Measurements from ENCODE around the gene NR5A2.

Gene NR5A2

GRCh38 chr1:200036619-200037270 lies 9.2 kb downstream of the NR5A2 start:
- no peak for DNase-seq

DNA sequence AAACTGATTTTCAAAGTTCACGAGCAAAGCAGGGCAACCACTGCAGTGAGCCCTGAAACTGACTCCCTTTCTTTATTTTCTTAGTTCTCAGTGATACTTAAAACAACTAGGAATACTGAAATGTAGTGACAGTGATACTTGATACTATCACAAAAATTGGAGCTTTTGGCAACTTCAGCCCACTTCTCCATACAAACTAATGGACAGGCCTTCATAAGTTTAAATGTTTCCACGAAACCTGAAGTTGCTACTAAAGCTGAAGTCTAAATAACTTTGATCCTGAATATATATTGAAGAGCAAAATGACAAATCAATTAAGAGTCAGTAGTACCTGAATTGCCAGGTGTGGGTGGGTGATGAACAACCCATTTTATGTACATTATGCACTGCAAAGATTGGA lies 10.0 kb downstream of the NR5A2 start:
- no peak for DNase-seq

- no peak for DNase-seq
Observed at GRCh38 chr1:200037904-200038303, 10.4 kb downstream of the NR5A2 start.

DNA sequence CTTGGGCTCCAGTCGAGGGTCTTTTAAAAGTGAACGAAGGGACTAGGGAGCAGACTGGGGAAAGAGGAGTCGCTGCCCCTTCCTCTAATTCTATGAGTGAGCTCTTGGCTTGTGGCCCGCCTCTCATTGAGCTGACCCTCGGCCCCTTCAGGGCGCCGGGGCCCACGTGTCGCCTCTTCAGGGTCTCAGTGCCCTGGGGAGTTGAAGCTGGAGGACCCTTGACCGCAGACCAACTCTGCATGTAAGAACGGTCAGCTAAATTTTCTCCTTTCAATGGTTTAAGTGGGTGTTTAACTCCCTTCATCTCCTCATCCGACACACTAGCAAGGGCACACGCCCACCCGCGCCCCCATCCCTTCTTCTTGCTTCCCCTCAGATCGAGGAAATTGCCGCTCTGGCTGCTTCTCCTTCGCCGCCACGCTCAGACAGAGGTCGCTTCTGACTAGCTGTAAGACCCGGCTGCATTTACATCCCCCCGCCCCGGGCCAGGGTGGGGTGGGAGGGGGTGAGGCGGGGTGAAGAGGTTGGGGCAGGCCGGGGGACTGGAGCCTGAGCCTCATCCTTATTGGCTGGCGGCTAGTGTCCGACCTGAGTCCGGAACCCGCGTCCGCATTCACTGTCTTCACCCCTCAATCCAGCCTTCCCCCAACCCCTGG lies 10.9 kb downstream of the NR5A2 start:
- DNase-seq = no peak

GRCh38 chr1:200038981-200039848 lies 11.7 kb downstream of the NR5A2 start:
- no peak for DNase-seq

GRCh38 chr1:200039849-200040474 lies 12.5 kb downstream of the NR5A2 start:
- no peak for DNase-seq

DNA sequence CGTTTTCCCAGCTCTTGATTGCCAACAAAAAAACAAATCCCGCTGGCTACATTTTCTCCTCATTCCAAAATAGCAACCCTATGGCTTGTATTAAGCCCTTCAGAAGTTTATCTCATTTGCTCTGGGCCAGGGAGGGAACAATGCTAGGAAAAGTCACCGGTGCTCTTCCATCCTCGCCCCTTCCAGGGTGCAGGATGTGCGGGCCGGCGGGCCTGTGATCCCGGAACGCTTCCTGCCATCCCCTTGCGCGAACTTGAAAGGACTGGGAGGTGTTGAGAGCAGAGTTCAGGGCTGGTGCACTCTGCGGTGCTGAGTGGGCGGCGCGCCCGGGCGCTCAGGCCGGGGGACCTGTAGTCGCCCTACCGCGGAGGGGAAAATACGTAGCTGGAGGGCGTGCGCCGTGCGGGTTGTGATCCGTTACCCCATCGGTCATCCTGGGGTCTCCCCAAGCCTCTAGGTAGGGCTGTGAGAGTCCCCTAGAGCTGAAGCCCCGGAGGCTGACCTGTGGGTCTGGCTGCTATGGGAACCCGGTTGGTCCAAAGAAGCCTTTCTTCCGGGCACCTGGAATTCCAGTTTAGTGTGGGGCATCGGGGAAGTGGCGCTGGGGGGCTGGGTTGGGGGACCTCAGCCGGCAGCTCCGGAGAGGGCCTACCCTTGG lies 13.1 kb downstream of the NR5A2 start:
- no peak for DNase-seq

GRCh38 chr1:200041337-200042118 lies 14.0 kb downstream of the NR5A2 start:
- DNase-seq = no peak

GRCh38 chr1:200042119-200042551 lies 14.6 kb downstream of the NR5A2 start:
- no peak for DNase-seq

GRCh38 chr1:200042552-200043335 lies 15.2 kb downstream of the NR5A2 start:
- DNase-seq = no peak

DNA sequence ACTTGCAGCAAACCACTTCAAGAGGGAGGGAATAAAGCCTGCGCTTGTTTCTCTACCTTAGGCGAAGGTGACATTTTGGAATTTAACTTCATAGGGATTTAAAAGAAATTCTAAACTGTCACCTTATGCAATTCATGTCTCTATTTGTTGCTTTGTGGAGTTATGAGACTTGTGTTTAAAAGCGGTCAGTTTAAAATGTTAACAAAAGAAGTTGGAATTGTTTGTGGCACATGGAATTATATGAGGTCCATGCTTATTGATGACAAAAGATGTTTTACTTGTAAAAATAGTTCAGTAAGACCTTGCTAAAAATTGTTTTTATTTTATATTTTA lies 15.8 kb downstream of the NR5A2 start:
- DNase-seq = no peak

- DNase-seq = no peak
Observed at GRCh38 chr1:200046115-200046514, 18.6 kb downstream of the NR5A2 start.

DNA sequence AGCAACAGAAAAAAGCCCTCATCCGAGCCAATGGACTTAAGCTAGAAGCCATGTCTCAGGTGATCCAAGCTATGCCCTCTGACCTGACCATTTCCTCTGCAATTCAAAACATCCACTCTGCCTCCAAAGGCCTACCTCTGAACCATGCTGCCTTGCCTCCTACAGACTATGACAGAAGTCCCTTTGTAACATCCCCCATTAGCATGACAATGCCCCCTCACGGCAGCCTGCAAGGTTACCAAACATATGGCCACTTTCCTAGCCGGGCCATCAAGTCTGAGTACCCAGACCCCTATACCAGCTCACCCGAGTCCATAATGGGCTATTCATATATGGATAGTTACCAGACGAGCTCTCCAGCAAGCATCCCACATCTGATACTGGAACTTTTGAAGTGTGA lies 20.7 kb downstream of the NR5A2 start:
- no peak for DNase-seq

DNA sequence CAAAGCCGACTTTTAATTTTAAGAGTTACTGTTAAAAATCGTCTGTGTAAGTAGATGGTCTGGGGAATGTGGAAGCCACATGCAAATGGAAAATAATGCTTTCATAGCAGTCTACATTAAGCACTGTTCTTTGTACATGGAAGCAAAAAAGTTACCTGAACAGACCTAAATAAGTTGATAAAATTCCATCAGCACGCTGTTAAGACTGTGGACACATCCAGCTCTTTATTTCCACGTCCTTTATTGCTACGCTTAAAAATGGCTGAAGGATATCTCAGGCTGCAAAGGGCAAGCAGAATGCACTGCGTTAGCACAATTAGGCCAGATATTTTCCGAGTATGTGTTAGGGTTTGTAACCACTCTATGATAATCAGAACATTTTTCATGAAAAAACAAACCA lies 22.3 kb downstream of the NR5A2 start:
- no peak for DNase-seq

- DNase-seq = no peak
Observed at GRCh38 chr1:200051620-200052019, 24.1 kb downstream of the NR5A2 start.

DNA sequence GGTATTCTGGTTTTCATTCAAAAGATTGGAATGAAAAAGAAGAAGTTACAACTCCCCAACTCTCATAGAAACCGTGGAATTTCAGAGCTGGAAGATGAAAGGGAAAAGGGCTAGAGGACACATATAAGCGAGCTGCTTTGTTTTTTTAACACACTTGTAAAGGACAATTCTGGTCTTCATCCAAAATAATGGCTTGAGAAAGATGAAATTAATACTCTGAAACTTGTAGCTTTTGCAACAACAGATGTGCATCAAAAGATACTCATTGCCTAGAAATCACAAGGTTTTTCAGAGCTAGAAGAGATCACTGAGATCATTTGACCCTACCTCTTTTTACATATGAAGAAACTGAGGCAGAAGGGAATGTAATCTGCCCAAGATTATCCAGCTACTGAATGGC lies 25.6 kb downstream of the NR5A2 start:
- no peak for DNase-seq

- no peak for DNase-seq
Observed at GRCh38 chr1:200053646-200054045, 26.1 kb downstream of the NR5A2 start.

GRCh38 chr1:200058341-200058740 lies 30.8 kb downstream of the NR5A2 start:
- DNase-seq = no peak

- DNase-seq = no peak
Observed at GRCh38 chr1:200062143-200062542, 34.6 kb downstream of the NR5A2 start.

GRCh38 chr1:200072636-200073285 lies 45.3 kb downstream of the NR5A2 start:
- DNase-seq = no peak

DNA sequence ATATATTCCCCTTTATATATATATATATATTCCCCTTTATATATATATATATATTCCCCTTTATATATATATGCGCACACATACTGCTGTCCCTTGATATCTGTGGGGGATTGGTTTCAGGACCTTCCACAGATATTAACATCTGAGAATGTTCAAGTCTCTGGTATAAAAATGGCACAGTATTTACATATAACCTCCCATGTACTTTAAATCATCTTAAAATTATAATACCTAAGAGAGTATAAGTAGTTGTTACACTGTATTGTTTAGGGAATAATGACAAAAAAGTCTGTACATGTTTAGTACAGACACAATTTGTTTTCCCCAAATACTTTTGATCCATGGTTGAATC lies 45.8 kb downstream of the NR5A2 start:
- no peak for DNase-seq

All from amniotic stem cell (primary cell).